Spleen (tissue), 11 donors: Measurements from ENCODE around the gene TLDC2. TPM values are rescaled to one million over a fixed set of nuclear protein-coding genes. Genes with fewer than 3 reads are reported as not detected.
"Not testable (repeated sequence)": the region's sequence is repeated elsewhere in the genome, so short reads cannot be mapped to it uniquely, and the experiment has no call there.

ENCODE experiments used
- DNase-seq: peaks from one replicate; pipeline ENCODE4 v3.0.0-alpha.2; 2020
- H3K27ac ChIP-seq, 8 donors: fragments of 200-600 bp; sonication (generic) in 7 of 8; 1 replicate in 4 of 8; 2 replicates in 4 of 8; pipeline versions ENCODE4 v1.5.0 to v1.8.0; 2016 to 2021; ENCODE audit warnings: inconsistent platforms in 4 of 8, mild to moderate bottlenecking in 4 of 8, moderate library complexity in 1 of 8
- H3K27me3 ChIP-seq, 7 donors: fragments of 200-600 bp; sonication (generic) in 6 of 7; replicated peaks in 1 of 7; 1 replicate in 4 of 7; 2 replicates in 3 of 7; pipeline versions ENCODE4 v1.5.0 to v1.8.0; 2016 to 2021; ENCODE audit warnings: inconsistent platforms in 3 of 7, mild to moderate bottlenecking in 1 of 7
- H3K36me3 ChIP-seq, 6 donors: fragments of 200-600 bp; sonication (generic) in 5 of 6; 1 replicate in 4 of 6; 2 replicates in 2 of 6; pipeline versions ENCODE4 v1.5.0 to v1.8.0; 2016 to 2021; ENCODE audit warnings: inconsistent platforms in 2 of 6
- H3K4me1 ChIP-seq, 6 donors: fragments of 200-600 bp; sonication (generic) in 5 of 6; 1 replicate in 3 of 6; 2 replicates in 3 of 6; pipeline versions ENCODE4 v1.5.0 to v1.8.0; 2016 to 2021; ENCODE audit warnings: inconsistent platforms in 3 of 6
- H3K4me3 ChIP-seq, 8 donors: fragments of 200-600 bp; sonication (generic) in 7 of 8; 1 replicate in 4 of 8; 2 replicates in 4 of 8; pipeline versions ENCODE4 v1.5.0 to v1.8.0; 2016 to 2021; ENCODE audit warnings: inconsistent platforms in 4 of 8, mild to moderate bottlenecking in 4 of 8, moderate library complexity in 2 of 8
- H3K9me3 ChIP-seq, 8 donors: fragments of 200-600 bp; sonication (generic) in 7 of 8; 1 replicate in 4 of 8; 2 replicates in 4 of 8; pipeline versions ENCODE4 v1.5.0 to v1.8.0; 2016 to 2021; ENCODE audit warnings: inconsistent platforms in 4 of 8
- CTCF ChIP-seq, 11 experiments: fragments of 200-600 bp in 7 of 11; fragments of 450-650 bp in 4 of 11; sonication (generic) in 4 of 11; IDR thresholded peaks in 8 of 11; conservative IDR thresholded peaks in 3 of 11; 1 replicate in 7 of 11; 2 replicates in 4 of 11; pipeline versions ENCODE4 v1.4.0 to v1.8.0; 2016 to 2021; ENCODE audit warnings: antibody characterized with exemption in 11 of 11, inconsistent platforms in 4 of 11, mild to moderate bottlenecking in 1 of 11
- POLR2A ChIP-seq, 3 donors: fragments of 450-650 bp; IDR thresholded peaks; one replicate each; pipeline ENCODE4 v1.5.1; 2017; ENCODE audit warnings: antibody characterized with exemption in 3 of 3, mild to moderate bottlenecking in 1 of 3
- POLR2AphosphoS5 ChIP-seq, 3 donors: sonication (generic); formaldehyde crosslinking; IDR thresholded peaks; one replicate each; pipeline ENCODE4 v1.5.1; 2017; ENCODE audit warnings: antibody characterized with exemption in 3 of 3
- WGBS, 5 donors: extraction: QIAGEN DNeasy Blood & Tissue Kit in 3 of 5; methylation state at CpG; one replicate each; pipeline versions ENCODE4 v1.1.5 to v1.1.7; 2013 to 2018; 5-methylcytosine and 5-hydroxymethylcytosine counted together
- intact Hi-C: fragments of 100-400 bp; cut with DNase I; formaldehyde crosslinking; loops from one replicate; pipeline ENCODE4 v1.15.0; 2023; ENCODE audit warnings: low total_unique reads
- polyA plus RNA-seq, 3 donors: library from polyadenylated mRNA; stranded (reverse); fragments of 200-250 nt; gene quantifications; one replicate each; pipeline ENCODE4 v1.2.1, GENCODE V29; 2013
- total RNA-seq, 7 donors: library from RNA; depleted of rRNA in 3 of 7; stranded (reverse); fragments of >200 nt in 3 of 7; fragmentation: NEBNext Ultra II Directional in 4 of 7; extraction: Animal tissue kit (Norgen Biotek cat#: 25700) in 4 of 7; gene quantifications; one replicate each; pipeline versions ENCODE4 v1.1.0 to v1.2.1, GENCODE V29; 2016 to 2021
- donor health status: healthy with polysubstance abuse.
- donor health status: DM: no; HTN: no; CAD: no; lungs with moderate emphysema.
- donor health status: DM: no; HTN: no; CAD: no.
- donor health status: Bipolar disorder and iron deficiency.
- donor health status: healthy.
- donor health status: DM: no; HTN: no; CAD: no.
- donor health status: DM: yes; HTN: yes; CAD: no.

Gene TLDC2
- total and polyA plus RNA-seq, 10 donors, result 0.05 to 0.16 (median 0.11) TPM; not detected in 7

GRCh38 chr20:36895036-36895435, 19.1 kb downstream of the TLDC2 start:
- Histone ChIP-seq H3K36me3 (peaks cover 3 to 100% (median 91%) of the 10 kb centered on the region in 6 donors), H3K9me3 (no peaks in the 10 kb centered on the region), H3K4me1 (no peaks in the 10 kb centered on the region), H3K4me3 (no peak overlapping the region), H3K27me3 (no peaks in the 10 kb centered on the region), H3K27ac (no peak overlapping the region)
- intact Hi-C loops, result no loop called here
- DNase-seq, result no peak
- TF ChIP-seq CTCF (IDR thresholded peaks at IDR 0.05 in 8 of 11, conservative IDR thresholded peaks at IDR 0.05 in 3 of 11) (no peak), POLR2AphosphoS5 (IDR thresholded peaks at IDR 0.05) (no peak), POLR2A (IDR thresholded peaks at IDR 0.05) (no peak)
- WGBS, 5 donors, result 73 to 82% (median 77%) methylated on average over 2 of the region's 2 CpGs

- no peaks in the 10 kb centered on the region for H3K27me3 ChIP-seq
- H3K9me3 ChIP-seq, result no peaks in the 10 kb centered on the region
- intact Hi-C loops, result no loop called here
- WGBS, 5 donors, result 66 to 82% (median 74%) methylated on average over 2 of the region's 2 CpGs
- DNase-seq, result no peak
- H3K4me3 ChIP-seq, result no peak overlapping the region
- peak overlapping the region in 2 of 8 donors; percentile 24 to 36 for H3K27ac ChIP-seq
- H3K4me1 ChIP-seq, result peaks cover 0 to 23% (median 0%) of the 10 kb centered on the region in 6 donors
- no peak for TF ChIP-seq POLR2A (IDR thresholded peaks at IDR 0.05)
- no peak for TF ChIP-seq POLR2AphosphoS5 (IDR thresholded peaks at IDR 0.05)
- TF ChIP-seq CTCF (IDR thresholded peaks at IDR 0.05 in 8 of 11, conservative IDR thresholded peaks at IDR 0.05 in 3 of 11), result no peak
- H3K36me3 ChIP-seq, result peaks cover 2 to 100% (median 96%) of the 10 kb centered on the region in 6 donors
These were observed 28.8 kb downstream of the TLDC2 start for GRCh38 chr20:36904690-36905089.

GRCh38 chr20:36905566-36905965, 29.6 kb downstream of the TLDC2 start:
- DNase-seq, intact Hi-C loops: not testable (repeated sequence)

GRCh38 chr20:36906086-36906485, 30.1 kb downstream of the TLDC2 start:
- 97 to 100% (median 98%) methylated on average over 7 of the region's 7 CpGs for whole genome bisulfite sequencing, 5 donors
- intact Hi-C loops, H3K27ac ChIP-seq, H3K4me3 ChIP-seq, DNase-seq, H3K9me3 ChIP-seq, H3K27me3 ChIP-seq: not testable (repeated sequence)
- Histone ChIP-seq H3K4me1 (peaks cover 0 to 23% (median 0%) of the 10 kb centered on the region in 6 donors), H3K36me3 (peaks cover 7 to 100% (median 97%) of the 10 kb centered on the region in 6 donors)

More at GRCh38 chr20:36905566-36905965, 29.6 kb downstream of the TLDC2 start:
- H3K27ac ChIP-seq, H3K4me3 ChIP-seq, H3K27me3 ChIP-seq, H3K9me3 ChIP-seq: not testable (repeated sequence)
- Histone ChIP-seq H3K36me3 (peaks cover 4 to 100% (median 96%) of the 10 kb centered on the region in 6 donors), H3K4me1 (peaks cover 0 to 23% (median 0%) of the 10 kb centered on the region in 6 donors)
- 94 to 99% (median 96%) methylated on average over 10 of the region's 10 CpGs for WGBS, 5 donors

GRCh38 chr20:36908603-36909002, 32.7 kb downstream of the TLDC2 start:
- Histone ChIP-seq H3K27ac (no peak overlapping the region), H3K36me3 (peaks cover 7 to 100% (median 92%) of the 10 kb centered on the region in 6 donors), H3K4me1 (peaks cover 0 to 23% (median 0%) of the 10 kb centered on the region in 6 donors), H3K4me3 (no peak overlapping the region), H3K27me3 (no peaks in the 10 kb centered on the region), H3K9me3 (no peaks in the 10 kb centered on the region)
- DNase-seq, result no peak
- no peak for TF ChIP-seq CTCF (IDR thresholded peaks at IDR 0.05 in 8 of 11, conservative IDR thresholded peaks at IDR 0.05 in 3 of 11)
- 52 to 76% (median 60%) methylated on average over 4 of the region's 4 CpGs for WGBS, 5 donors
- intact Hi-C loops, result no loop called here
